Spleen (tissue), 7 donors: Measurements from ENCODE around the gene BACE2.
"Not testable (repeated sequence)": the region's sequence is repeated elsewhere in the genome, so short reads cannot be mapped to it uniquely, and the experiment has no call there.

Experiments used
- POLR2A ChIP-seq, 3 donors: fragments of 450-650 bp; IDR thresholded peaks; one replicate each; pipeline ENCODE4 v1.5.1; 2017; ENCODE audit warnings: antibody characterized with exemption in 3 of 3, mild to moderate bottlenecking in 1 of 3
- POLR2AphosphoS5 ChIP-seq, 3 donors: sonication (generic); formaldehyde crosslinking; IDR thresholded peaks; one replicate each; pipeline ENCODE4 v1.5.1; 2017; ENCODE audit warnings: antibody characterized with exemption in 3 of 3
- TF ChIP-seq, protein P1 (sequence below), 11 experiments: fragments of 200-600 bp in 7 of 11; fragments of 450-650 bp in 4 of 11; sonication (generic) in 4 of 11; IDR thresholded peaks in 8 of 11; conservative IDR thresholded peaks in 3 of 11; 1 replicate in 7 of 11; 2 replicates in 4 of 11; pipeline versions ENCODE4 v1.4.0 to v1.8.0; 2016 to 2021; ENCODE audit warnings: antibody characterized with exemption in 11 of 11, inconsistent platforms in 4 of 11, mild to moderate bottlenecking in 1 of 11
- donor health status: DM: no; HTN: no; CAD: no; lungs with moderate emphysema.
- donor health status: DM: no; HTN: no; CAD: no.
- donor health status: DM: no; HTN: no; CAD: no.

DNA sequence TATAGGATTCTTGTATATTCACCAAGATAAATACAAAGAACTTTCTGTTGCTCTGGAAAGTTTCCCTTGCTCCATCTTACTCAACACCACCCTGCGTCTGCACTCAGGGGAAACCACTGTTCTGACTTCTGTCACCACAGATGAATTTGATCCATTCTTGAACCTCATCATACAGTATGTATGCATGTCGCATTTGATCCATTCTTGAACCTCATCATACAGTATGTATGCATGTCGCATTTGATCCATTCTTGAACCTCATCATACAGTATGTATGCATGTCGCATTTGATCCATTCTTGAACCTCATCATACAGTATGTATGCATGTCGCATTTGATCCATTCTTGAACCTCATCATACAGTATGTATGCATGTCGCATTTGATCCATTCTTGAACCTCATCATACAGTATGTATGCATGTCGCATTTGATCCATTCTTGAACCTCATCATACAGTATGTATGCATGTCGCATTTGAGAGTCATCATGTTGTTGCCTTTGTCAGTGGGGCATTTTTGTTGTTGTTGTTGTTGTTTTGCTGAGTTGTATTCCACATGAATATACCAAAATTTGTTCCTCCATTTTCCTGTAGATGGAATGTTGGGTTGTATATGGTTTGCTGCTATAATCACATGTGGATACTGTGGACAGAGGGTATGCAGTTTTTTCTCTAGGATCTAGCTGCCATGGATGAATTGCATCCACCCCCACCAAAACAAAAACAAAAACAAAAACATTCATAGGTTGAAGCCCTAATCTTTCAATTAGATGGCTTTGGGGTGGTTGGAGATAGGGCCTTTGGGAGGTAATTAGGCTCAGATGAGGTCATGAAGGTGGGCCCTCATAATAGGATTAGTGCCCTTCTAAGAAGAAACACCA lies 145.6 kb downstream of the BACE2 start:
- not testable (repeated sequence) for TF ChIP-seq POLR2AphosphoS5, POLR2A (IDR thresholded peaks at IDR 0.05)
- TF ChIP-seq, protein P1, sequence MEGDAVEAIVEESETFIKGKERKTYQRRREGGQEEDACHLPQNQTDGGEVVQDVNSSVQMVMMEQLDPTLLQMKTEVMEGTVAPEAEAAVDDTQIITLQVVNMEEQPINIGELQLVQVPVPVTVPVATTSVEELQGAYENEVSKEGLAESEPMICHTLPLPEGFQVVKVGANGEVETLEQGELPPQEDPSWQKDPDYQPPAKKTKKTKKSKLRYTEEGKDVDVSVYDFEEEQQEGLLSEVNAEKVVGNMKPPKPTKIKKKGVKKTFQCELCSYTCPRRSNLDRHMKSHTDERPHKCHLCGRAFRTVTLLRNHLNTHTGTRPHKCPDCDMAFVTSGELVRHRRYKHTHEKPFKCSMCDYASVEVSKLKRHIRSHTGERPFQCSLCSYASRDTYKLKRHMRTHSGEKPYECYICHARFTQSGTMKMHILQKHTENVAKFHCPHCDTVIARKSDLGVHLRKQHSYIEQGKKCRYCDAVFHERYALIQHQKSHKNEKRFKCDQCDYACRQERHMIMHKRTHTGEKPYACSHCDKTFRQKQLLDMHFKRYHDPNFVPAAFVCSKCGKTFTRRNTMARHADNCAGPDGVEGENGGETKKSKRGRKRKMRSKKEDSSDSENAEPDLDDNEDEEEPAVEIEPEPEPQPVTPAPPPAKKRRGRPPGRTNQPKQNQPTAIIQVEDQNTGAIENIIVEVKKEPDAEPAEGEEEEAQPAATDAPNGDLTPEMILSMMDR (IDR thresholded peaks at IDR 0.05 in 8 of 11, conservative IDR thresholded peaks at IDR 0.05 in 3 of 11): not testable (repeated sequence)
